GM23338 (cell line): ENCODE results near the gene ERCC5.

ENCODE experiments used
- CREB1 ChIP-seq: fragments of 250-450 bp; sonication (Bioruptor Pico); IDR thresholded peaks from 2 replicates; pipeline ENCODE4 v1.5.0; 2020; ENCODE audit warnings: low read depth, mild to moderate bottlenecking, moderate library complexity
- CTCF ChIP-seq, 2 experiments: fragments of 200-600 bp in 1 of 2; sonication (generic) in 1 of 2; conservative IDR thresholded peaks; 2 replicates each; pipeline versions ENCODE4 v1.5.1 to v1.6.1; 2016 to 2017; ENCODE audit warnings: antibody characterized with exemption in 2 of 2, low read depth in 2 of 2, mild to moderate bottlenecking in 2 of 2, moderate library complexity in 1 of 2
- EZH2 ChIP-seq: fragments of 200-600 bp; sonication (generic); IDR thresholded peaks from one replicate; pipeline ENCODE4 v1.8.0; 2017; ENCODE audit warnings: antibody characterized with exemption, mild to moderate bottlenecking, low read depth; ENCODE audit not compliant: unreplicated experiment
- EZH2phosphoT487 ChIP-seq: fragments of 200-600 bp; sonication (generic); IDR thresholded peaks from one replicate; pipeline ENCODE4 v1.8.1; 2018; ENCODE audit warnings: antibody characterized with exemption; ENCODE audit not compliant: unreplicated experiment
- POLR2AphosphoS5 ChIP-seq: IDR thresholded peaks from 2 replicates; pipeline ENCODE4 v1.6.1; 2016; ENCODE audit warnings: antibody characterized with exemption, low read depth
- ZNF331 ChIP-seq: fragments of 250-450 bp; sonication (Bioruptor Pico); IDR thresholded peaks from 2 replicates; pipeline ENCODE4 v1.5.0; 2020; ENCODE audit warnings: low read depth, mild to moderate bottlenecking, moderate library complexity
- TF ChIP-seq, protein P1 (sequence below): IDR thresholded peaks from one replicate; pipeline ENCODE4 v1.6.1; 2018; ENCODE audit warnings: antibody characterized with exemption; ENCODE audit not compliant: unreplicated experiment
- TF ChIP-seq, protein P2 (sequence below): IDR thresholded peaks from 2 replicates; pipeline ENCODE4 v1.6.1; 2016; ENCODE audit warnings: antibody characterized with exemption

- TF ChIP-seq CTCF (conservative IDR thresholded peaks at IDR 0.05; ENCODE audit: low read depth in 2 of 2) (no peak), EZH2 (no peak), POLR2AphosphoS5 (no peak), EZH2phosphoT487 (no peak), CREB1 (no peak), ZNF331 (CRISPR knock-in tag) (no peak)
- TF ChIP-seq, protein P1, sequence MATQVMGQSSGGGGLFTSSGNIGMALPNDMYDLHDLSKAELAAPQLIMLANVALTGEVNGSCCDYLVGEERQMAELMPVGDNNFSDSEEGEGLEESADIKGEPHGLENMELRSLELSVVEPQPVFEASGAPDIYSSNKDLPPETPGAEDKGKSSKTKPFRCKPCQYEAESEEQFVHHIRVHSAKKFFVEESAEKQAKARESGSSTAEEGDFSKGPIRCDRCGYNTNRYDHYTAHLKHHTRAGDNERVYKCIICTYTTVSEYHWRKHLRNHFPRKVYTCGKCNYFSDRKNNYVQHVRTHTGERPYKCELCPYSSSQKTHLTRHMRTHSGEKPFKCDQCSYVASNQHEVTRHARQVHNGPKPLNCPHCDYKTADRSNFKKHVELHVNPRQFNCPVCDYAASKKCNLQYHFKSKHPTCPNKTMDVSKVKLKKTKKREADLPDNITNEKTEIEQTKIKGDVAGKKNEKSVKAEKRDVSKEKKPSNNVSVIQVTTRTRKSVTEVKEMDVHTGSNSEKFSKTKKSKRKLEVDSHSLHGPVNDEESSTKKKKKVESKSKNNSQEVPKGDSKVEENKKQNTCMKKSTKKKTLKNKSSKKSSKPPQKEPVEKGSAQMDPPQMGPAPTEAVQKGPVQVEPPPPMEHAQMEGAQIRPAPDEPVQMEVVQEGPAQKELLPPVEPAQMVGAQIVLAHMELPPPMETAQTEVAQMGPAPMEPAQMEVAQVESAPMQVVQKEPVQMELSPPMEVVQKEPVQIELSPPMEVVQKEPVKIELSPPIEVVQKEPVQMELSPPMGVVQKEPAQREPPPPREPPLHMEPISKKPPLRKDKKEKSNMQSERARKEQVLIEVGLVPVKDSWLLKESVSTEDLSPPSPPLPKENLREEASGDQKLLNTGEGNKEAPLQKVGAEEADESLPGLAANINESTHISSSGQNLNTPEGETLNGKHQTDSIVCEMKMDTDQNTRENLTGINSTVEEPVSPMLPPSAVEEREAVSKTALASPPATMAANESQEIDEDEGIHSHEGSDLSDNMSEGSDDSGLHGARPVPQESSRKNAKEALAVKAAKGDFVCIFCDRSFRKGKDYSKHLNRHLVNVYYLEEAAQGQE: no peak
- TF ChIP-seq, protein P2, sequence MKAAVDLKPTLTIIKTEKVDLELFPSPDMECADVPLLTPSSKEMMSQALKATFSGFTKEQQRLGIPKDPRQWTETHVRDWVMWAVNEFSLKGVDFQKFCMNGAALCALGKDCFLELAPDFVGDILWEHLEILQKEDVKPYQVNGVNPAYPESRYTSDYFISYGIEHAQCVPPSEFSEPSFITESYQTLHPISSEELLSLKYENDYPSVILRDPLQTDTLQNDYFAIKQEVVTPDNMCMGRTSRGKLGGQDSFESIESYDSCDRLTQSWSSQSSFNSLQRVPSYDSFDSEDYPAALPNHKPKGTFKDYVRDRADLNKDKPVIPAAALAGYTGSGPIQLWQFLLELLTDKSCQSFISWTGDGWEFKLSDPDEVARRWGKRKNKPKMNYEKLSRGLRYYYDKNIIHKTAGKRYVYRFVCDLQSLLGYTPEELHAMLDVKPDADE: no peak
Measured at GRCh38 chr13:102872531-102872930, 26.7 kb downstream of the ERCC5 start.
